Measurements from ENCODE around the gene OSTC. TPM values are rescaled to one million over a fixed set of nuclear protein-coding genes. Genes with fewer than 3 reads are reported as not detected.

Gene OSTC
- total RNA-seq, 5 donors from 2014 or later (not counting 1 experiment from before 2014, with no cell fraction given), result 25.7 to 56.0 (median 51.1) TPM

- peak overlapping the region; percentile 2 to 6 for H3K27ac Mint-ChIP-seq
- H3K27me3 Mint-ChIP-seq, result no peaks in the 10 kb centered on the region
- WGBS (ENCODE audit: insufficient coverage), result 93% methylated on average over 5 of the region's 5 CpGs
- peak overlapping the region in 2 of 3 donors; percentile 33 to 95 for H3K4me3 Mint-ChIP-seq
- ChIA-PET CTCF (interaction anchor here in 1 of 2 donors (0.6 kb wide), 1 partner anchor 48 kb away, joined by 3 read pairs; no protein-coding TSS in a partner anchor), POLR2A (interaction anchor here in 1 of 2 donors (0.6 kb wide), 1 partner anchor 11 kb away, joined by 4 read pairs; no protein-coding TSS in a partner anchor)
- H3K9me3 ChIP-seq, result no peaks in the 10 kb centered on the region
- peak overlapping the region; percentile 91 for H3K27ac ChIP-seq (ENCODE audit: low read length)
- ATAC-seq (replicated peaks in 1 of 4) (no peak), DNase-seq (no peak)
- no peaks in the 10 kb centered on the region for H3K27me3 ChIP-seq (replicated peaks in 1 of 2; ENCODE audit: control insufficient read depth in 2 of 2, extremely low read depth in 1 of 2, insufficient read depth in 2 of 2, low read length in 1 of 2)
- peaks cover 49 to 59% (median 59%) of the 10 kb centered on the region in 3 donors for H3K4me1 Mint-ChIP-seq
- peaks cover 29% of the 10 kb centered on the region in 2 experiments for H3K4me1 ChIP-seq (ENCODE audit: control insufficient read depth in 1 of 2, extremely low read depth in 1 of 2, insufficient read depth in 2 of 2, low read length in 2 of 2)
- peaks cover 0 to 57% of the 10 kb centered on the region in 2 donors for H3K36me3 ChIP-seq (ENCODE audit: control insufficient read depth in 2 of 2, extremely low read depth in 1 of 2, insufficient read depth in 1 of 2, low read length in 1 of 2)
- no peaks in the 10 kb centered on the region for H3K9me3 Mint-ChIP-seq
- H3K36me3 Mint-ChIP-seq, result peaks cover 32% of the 10 kb centered on the region
- H3K4me3 ChIP-seq (ENCODE audit: control insufficient read depth in 1 of 2, extremely low read depth in 1 of 2, low read length in 1 of 2), result no peak overlapping the region
These were observed 27.6 kb upstream of the OSTC start for GRCh38 chr4:108622828-108623227.

GRCh38 chr4:108624263-108625056 lies 25.9 kb upstream of the OSTC start:
- no peak overlapping the region for H3K27ac ChIP-seq (ENCODE audit: low read length)
- no peak overlapping the region for H3K4me3 ChIP-seq (ENCODE audit: control insufficient read depth in 1 of 2, extremely low read depth in 1 of 2, low read length in 1 of 2)
- ChIA-PET POLR2A (interaction anchor here (0.6 to 1.3 kb wide), 3 partner anchors 11 to 176 kb away, joined by 3 to 4 read pairs (median 4); no protein-coding TSS in a partner anchor), CTCF (interaction anchor here in 1 of 2 donors (1.4 kb wide), 1 partner anchor 26 kb away, joined by 3 read pairs; the partner anchor contains the start of gene OSTC)
- DNase-seq, result no peak
- H3K4me1 ChIP-seq (ENCODE audit: control insufficient read depth in 1 of 2, extremely low read depth in 1 of 2, insufficient read depth in 2 of 2, low read length in 2 of 2), result peaks cover 18 to 20% of the 10 kb centered on the region in 2 experiments
- Mint-ChIP-seq H3K27ac (peak overlapping the region in 1 of 2 donors; percentile 29), H3K36me3 (peaks cover 36% of the 10 kb centered on the region), H3K4me1 (peaks cover 39 to 52% (median 49%) of the 10 kb centered on the region in 3 donors), H3K27me3 (no peaks in the 10 kb centered on the region), H3K4me3 (no peak overlapping the region), H3K9me3 (no peaks in the 10 kb centered on the region)
- no peaks in the 10 kb centered on the region for H3K9me3 ChIP-seq
- H3K36me3 ChIP-seq (ENCODE audit: control insufficient read depth in 2 of 2, extremely low read depth in 1 of 2, insufficient read depth in 1 of 2, low read length in 1 of 2), result peaks cover 0 to 71% of the 10 kb centered on the region in 2 donors
- H3K27me3 ChIP-seq (replicated peaks in 1 of 2; ENCODE audit: control insufficient read depth in 2 of 2, extremely low read depth in 1 of 2, insufficient read depth in 2 of 2, low read length in 1 of 2), result no peaks in the 10 kb centered on the region
- ATAC-seq (replicated peaks in 1 of 4), result no peak
- WGBS (ENCODE audit: insufficient coverage), result no CpG with 5 or more reads among the region's 2 CpGs

GRCh38 chr4:108626056-108626455 lies 24.3 kb upstream of the OSTC start:
- no peak for DNase-seq
- Histone ChIP-seq H3K27me3 (replicated peaks in 1 of 2; ENCODE audit: control insufficient read depth in 2 of 2, extremely low read depth in 1 of 2, insufficient read depth in 2 of 2, low read length in 1 of 2) (no peaks in the 10 kb centered on the region), H3K9me3 (no peaks in the 10 kb centered on the region), H3K36me3 (ENCODE audit: control insufficient read depth in 2 of 2, extremely low read depth in 1 of 2, insufficient read depth in 1 of 2, low read length in 1 of 2) (peaks cover 0 to 87% of the 10 kb centered on the region in 2 donors), H3K4me3 (ENCODE audit: control insufficient read depth in 1 of 2, extremely low read depth in 1 of 2, low read length in 1 of 2) (no peak overlapping the region), H3K4me1 (ENCODE audit: control insufficient read depth in 1 of 2, extremely low read depth in 1 of 2, insufficient read depth in 2 of 2, low read length in 2 of 2) (peaks cover 13 to 15% of the 10 kb centered on the region in 2 experiments), H3K27ac (ENCODE audit: low read length) (no peak overlapping the region)
- H3K27me3 Mint-ChIP-seq, result no peaks in the 10 kb centered on the region
- no peaks in the 10 kb centered on the region for H3K9me3 Mint-ChIP-seq
- no peak for ATAC-seq (replicated peaks in 1 of 4)
- WGBS (ENCODE audit: insufficient coverage), result 100% methylated on average over 1 of the region's 1 CpG
- ChIA-PET POLR2A (no interaction called here), CTCF (no interaction called here)
- H3K27ac Mint-ChIP-seq, result no peak overlapping the region
- H3K4me1 Mint-ChIP-seq, result peaks cover 25 to 39% (median 37%) of the 10 kb centered on the region in 3 donors
- H3K36me3 Mint-ChIP-seq, result peaks cover 45% of the 10 kb centered on the region
- no peak overlapping the region for H3K4me3 Mint-ChIP-seq

GRCh38 chr4:108628411-108628810 lies 22.0 kb upstream of the OSTC start:
- Mint-ChIP-seq H3K27me3 (no peaks in the 10 kb centered on the region), H3K36me3 (peaks cover 44% of the 10 kb centered on the region), H3K4me3 (no peak overlapping the region), H3K4me1 (peaks cover 13 to 18% (median 17%) of the 10 kb centered on the region in 3 donors), H3K27ac (no peak overlapping the region), H3K9me3 (no peaks in the 10 kb centered on the region)
- Histone ChIP-seq H3K27me3 (replicated peaks in 1 of 2; ENCODE audit: control insufficient read depth in 2 of 2, extremely low read depth in 1 of 2, insufficient read depth in 2 of 2, low read length in 1 of 2) (no peaks in the 10 kb centered on the region), H3K4me3 (ENCODE audit: control insufficient read depth in 1 of 2, extremely low read depth in 1 of 2, low read length in 1 of 2) (no peak overlapping the region), H3K36me3 (ENCODE audit: control insufficient read depth in 2 of 2, extremely low read depth in 1 of 2, insufficient read depth in 1 of 2, low read length in 1 of 2) (peaks cover 3 to 85% of the 10 kb centered on the region in 2 donors), H3K9me3 (no peaks in the 10 kb centered on the region), H3K27ac (ENCODE audit: low read length) (no peak overlapping the region), H3K4me1 (ENCODE audit: control insufficient read depth in 1 of 2, extremely low read depth in 1 of 2, insufficient read depth in 2 of 2, low read length in 2 of 2) (no peaks in the 10 kb centered on the region)
- POLR2A ChIA-PET, result no interaction called here
- DNase-seq (no peak), ATAC-seq (replicated peaks in 1 of 4) (no peak)
- CTCF ChIA-PET, result interaction anchor here in 1 of 2 donors (0.7 to 0.9 kb wide), 2 partner anchors 15 to 68 kb away, joined by 3 to 4 read pairs; no protein-coding TSS in a partner anchor

- Histone ChIP-seq H3K4me3 (ENCODE audit: control insufficient read depth in 1 of 2, extremely low read depth in 1 of 2, low read length in 1 of 2) (no peak overlapping the region), H3K9me3 (no peaks in the 10 kb centered on the region), H3K36me3 (ENCODE audit: control insufficient read depth in 2 of 2, extremely low read depth in 1 of 2, insufficient read depth in 1 of 2, low read length in 1 of 2) (peaks cover 3 to 35% of the 10 kb centered on the region in 2 donors), H3K27me3 (replicated peaks in 1 of 2; ENCODE audit: control insufficient read depth in 2 of 2, extremely low read depth in 1 of 2, insufficient read depth in 2 of 2, low read length in 1 of 2) (no peaks in the 10 kb centered on the region), H3K4me1 (ENCODE audit: control insufficient read depth in 1 of 2, extremely low read depth in 1 of 2, insufficient read depth in 2 of 2, low read length in 2 of 2) (no peaks in the 10 kb centered on the region), H3K27ac (ENCODE audit: low read length) (no peak overlapping the region)
- H3K9me3 Mint-ChIP-seq, result no peaks in the 10 kb centered on the region
- no peak for DNase-seq
- no peaks in the 10 kb centered on the region for H3K4me1 Mint-ChIP-seq
- H3K4me3 Mint-ChIP-seq, result no peak overlapping the region
- CTCF ChIA-PET, result interaction anchor here in 1 of 2 donors (0.7 kb wide), 1 partner anchor 431 kb away, joined by 5 read pairs; no protein-coding TSS in a partner anchor
- H3K27me3 Mint-ChIP-seq, result no peaks in the 10 kb centered on the region
- 80% methylated on average over 5 of the region's 8 CpGs for WGBS (ENCODE audit: insufficient coverage)
- peak overlapping the region; percentile 12 to 60 for H3K27ac Mint-ChIP-seq
- ATAC-seq (replicated peaks in 1 of 4), result no peak
- peaks cover 26% of the 10 kb centered on the region for H3K36me3 Mint-ChIP-seq
- POLR2A ChIA-PET, result interaction anchor here in 1 of 2 donors (0.6 kb wide), 2 partner anchors 10 to 39 kb away, joined by 4 to 6 read pairs; no protein-coding TSS in a partner anchor
These were observed 15.2 kb upstream of the OSTC start for GRCh38 chr4:108635070-108635655.

GRCh38 chr4:108636246-108636645 lies 14.2 kb upstream of the OSTC start:
- CTCF ChIA-PET, result interaction anchor here in 1 of 2 donors (0.7 kb wide), 1 partner anchor 374 kb away, joined by 5 read pairs; no protein-coding TSS in a partner anchor
- ATAC-seq (replicated peaks in 1 of 4) (no peak), DNase-seq (no peak)
- peaks cover 24% of the 10 kb centered on the region for H3K36me3 Mint-ChIP-seq
- no peaks in the 10 kb centered on the region for H3K4me1 Mint-ChIP-seq
- Histone ChIP-seq H3K27me3 (replicated peaks in 1 of 2; ENCODE audit: control insufficient read depth in 2 of 2, extremely low read depth in 1 of 2, insufficient read depth in 2 of 2, low read length in 1 of 2) (no peaks in the 10 kb centered on the region), H3K9me3 (no peaks in the 10 kb centered on the region), H3K4me1 (ENCODE audit: control insufficient read depth in 1 of 2, extremely low read depth in 1 of 2, insufficient read depth in 2 of 2, low read length in 2 of 2) (no peaks in the 10 kb centered on the region), H3K4me3 (ENCODE audit: control insufficient read depth in 1 of 2, extremely low read depth in 1 of 2, low read length in 1 of 2) (no peak overlapping the region), H3K27ac (ENCODE audit: low read length) (no peak overlapping the region), H3K36me3 (ENCODE audit: control insufficient read depth in 2 of 2, extremely low read depth in 1 of 2, insufficient read depth in 1 of 2, low read length in 1 of 2) (peaks cover 3 to 25% of the 10 kb centered on the region in 2 donors)
- H3K9me3 Mint-ChIP-seq, result no peaks in the 10 kb centered on the region
- H3K27ac Mint-ChIP-seq, result no peak overlapping the region
- no CpG with 5 or more reads among the region's 1 CpG for WGBS (ENCODE audit: insufficient coverage)
- POLR2A ChIA-PET, result interaction anchor here in 1 of 2 donors (0.7 kb wide), 1 partner anchor 627 kb away, joined by 6 read pairs; no protein-coding TSS in a partner anchor
- H3K4me3 Mint-ChIP-seq, result no peak overlapping the region
- no peaks in the 10 kb centered on the region for H3K27me3 Mint-ChIP-seq

Measured in T-cell (primary cell).